Left ventricle myocardium superior (tissue), 1 donor: Measurements from ENCODE around the gene XG. TPM values are rescaled to one million over a fixed set of nuclear protein-coding genes. Genes with fewer than 3 reads are reported as not detected.
A peak's percentile ranks its signal among the peaks of the same experiment; 100 is the strongest.
"Not testable (repeated sequence)": the region's sequence is repeated elsewhere in the genome, so short reads cannot be mapped to it uniquely, and the experiment has no call there.

Experiments
- ATAC-seq: fragments of 200-7000 bp; cut with Tn5 transposase; one replicate; pipeline ENCODE4 v1.9.1; 2020; ENCODE audit warnings: mild to moderate bottlenecking, moderate library complexity
- DNase-seq: peaks from one replicate; pipeline ENCODE4 v3.0.0-alpha.2; 2020
- intact Hi-C: fragments of 100-400 bp; cut with micrococcal nuclease; formaldehyde crosslinking; loops from one replicate; pipeline ENCODE4 v1.11.0; 2022
- total RNA-seq: library from RNA; stranded (reverse); fragmentation: NEBNext Ultra II Directional; extraction: Animal tissue kit (Norgen Biotek cat#: 25700); gene quantifications from one replicate; pipeline ENCODE4 v1.2.1, GENCODE V29; 2021
- donor health status: DM: no; HTN: yes; CAD: no; lungs with severe emphysema.

XG gene
- total RNA-seq, 1 donor from 2014 or later = 0.32 TPM

GRCh38 chrX:2804106-2804843 lies 52.4 kb downstream of the XG start:
- DNase-seq, intact Hi-C loops: not testable (repeated sequence)
- peak; percentile 36 for ATAC-seq

GRCh38 chrX:2804858-2805257 lies 53.0 kb downstream of the XG start:
- ATAC-seq = peak; percentile 89
- DNase-seq = peak; percentile 48
- intact Hi-C loops = not testable (repeated sequence)

- no peak for ATAC-seq
- DNase-seq = no peak
- intact Hi-C loops = loop anchor here (10.0 kb wide), 1 partner anchor 166 kb away; no protein-coding TSS in a partner anchor
Measured at GRCh38 chrX:2811271-2811670, 59.4 kb downstream of the XG start.

- not testable (repeated sequence) for DNase-seq
- peak; percentile 54 for ATAC-seq
- intact Hi-C loops = loop anchor here (10.0 kb wide), 1 partner anchor 168 kb away; no protein-coding TSS in a partner anchor
Measured at GRCh38 chrX:2812161-2812907, 60.5 kb downstream of the XG start.

GRCh38 chrX:2817036-2817435 lies 65.2 kb downstream of the XG start:
- intact Hi-C loops = loop anchor here (10.0 kb wide), 1 partner anchor 172 kb away; no protein-coding TSS in a partner anchor
- no peak for ATAC-seq
- no peak for DNase-seq

GRCh38 chrX:2819345-2820135 lies 67.7 kb downstream of the XG start:
- intact Hi-C loops = loop anchor here (10.0 kb wide), 1 partner anchor 175 kb away; no protein-coding TSS in a partner anchor
- DNase-seq (no peak), ATAC-seq (no peak)

DNA sequence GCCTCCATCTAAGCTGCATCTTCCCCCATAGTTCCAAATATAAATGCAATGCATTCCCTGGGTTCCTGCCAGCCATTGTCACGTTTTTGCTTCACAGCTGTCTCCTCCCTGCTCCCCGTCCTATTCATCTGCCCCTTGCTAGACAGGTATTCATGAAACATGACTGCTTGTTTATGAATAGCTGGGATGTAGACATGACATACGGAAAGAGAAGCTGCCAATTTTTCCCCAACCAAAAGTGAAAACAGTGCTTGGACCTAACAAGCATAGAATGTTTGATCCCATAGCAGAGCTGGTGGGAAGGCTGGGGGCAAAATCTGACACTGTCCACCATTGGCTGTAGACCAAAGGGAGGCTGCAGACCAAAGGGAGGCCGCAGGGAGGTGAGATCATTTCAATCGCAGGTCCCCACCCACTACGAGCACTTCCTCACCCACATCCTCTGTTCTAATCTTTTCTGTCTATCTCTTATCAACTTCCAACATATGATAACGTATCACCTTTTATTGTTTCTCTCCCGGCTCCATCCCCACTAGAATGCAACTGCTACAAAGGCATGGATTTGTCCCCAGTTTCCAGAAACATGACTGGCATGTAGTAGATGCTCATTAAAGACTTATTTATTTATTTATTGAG lies 68.4 kb downstream of the XG start:
- no peak for DNase-seq
- intact Hi-C loops = no loop called here
- no peak for ATAC-seq

- intact Hi-C loops = no loop called here
- DNase-seq = no peak
- no peak for ATAC-seq
Measured at GRCh38 chrX:2823795-2824386, 72.1 kb downstream of the XG start.

DNA sequence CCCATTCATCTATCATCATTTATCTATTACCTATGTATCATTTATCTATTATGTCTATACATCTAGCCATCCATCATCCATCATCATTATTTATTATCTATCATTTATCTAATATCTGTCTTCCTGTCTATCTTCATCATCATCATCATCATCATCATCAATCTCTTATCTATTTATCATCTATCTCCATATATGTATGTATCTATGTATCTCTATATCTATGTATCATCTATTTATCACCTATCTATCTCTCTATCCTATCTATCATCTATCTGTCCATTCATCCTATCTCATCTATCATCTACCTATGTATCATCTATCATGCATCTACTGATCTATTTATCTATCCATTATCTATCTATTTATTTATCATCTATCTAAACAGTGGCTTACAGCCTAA lies 73.0 kb downstream of the XG start:
- intact Hi-C loops = no loop called here
- DNase-seq (no peak), ATAC-seq (no peak)

DNA sequence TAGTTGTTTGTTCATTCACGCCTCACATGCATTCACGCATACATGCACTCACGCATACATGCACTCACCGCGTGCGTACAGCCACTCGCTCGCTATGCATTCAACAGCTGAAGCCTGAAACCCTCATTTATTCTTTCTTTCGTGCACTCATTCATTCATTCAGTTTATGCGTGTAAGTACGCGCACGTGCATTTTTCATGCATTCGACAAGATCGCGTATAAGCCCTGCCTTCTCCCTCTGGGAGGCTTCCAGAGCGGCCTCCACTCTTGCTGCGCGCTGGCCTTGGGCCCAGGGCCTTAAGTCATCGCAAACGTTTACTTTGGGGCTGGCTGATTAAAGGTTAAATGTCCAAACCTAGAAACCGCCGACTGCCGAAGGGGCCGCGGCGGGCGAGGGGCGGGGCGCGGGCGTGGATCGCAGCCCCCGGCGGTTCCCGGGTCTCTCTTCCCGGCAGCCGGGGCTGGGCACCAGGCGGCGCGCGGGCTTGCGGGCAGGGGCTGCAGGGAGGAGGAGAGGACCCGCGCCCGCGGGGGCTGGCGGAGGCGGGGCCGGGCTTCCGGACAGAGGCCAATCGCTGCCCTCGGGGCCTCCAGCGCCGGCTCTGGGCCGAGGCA lies 76.6 kb downstream of the XG start, which contains the start of gene GYG2:
Gene GYG2 (plus strand): TSS at position 587 of the 615 bp plus-strand sequence. CDS start 1,259 bp downstream, outside the sequence.
- ATAC-seq (peak; percentile 30), DNase-seq (no peak)
- intact Hi-C loops = no loop called here

DNA sequence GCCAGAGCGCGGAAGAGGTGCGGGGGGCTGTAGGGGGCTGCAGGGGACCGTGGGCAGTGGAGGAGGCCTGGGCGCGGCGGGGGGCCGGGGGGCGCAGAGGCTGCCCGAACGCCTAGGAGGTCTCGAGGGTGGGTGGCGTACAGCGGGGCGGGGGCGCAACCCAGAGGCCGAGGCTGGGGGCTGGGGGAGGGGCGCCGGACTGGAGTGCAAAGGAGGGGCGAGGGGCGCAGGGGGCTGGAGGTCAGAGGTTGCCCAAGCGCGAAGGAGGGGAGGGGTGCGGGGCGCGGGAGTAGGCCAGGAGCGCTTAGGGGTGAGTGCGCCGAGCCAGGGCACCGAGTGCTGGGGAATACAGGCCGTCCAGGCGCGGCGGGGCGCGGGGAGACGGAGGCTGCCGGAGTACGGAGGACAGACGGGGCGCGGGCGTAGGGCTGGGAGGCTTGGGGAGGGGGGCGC lies 77.1 kb downstream of the XG start:
- ATAC-seq (no peak), DNase-seq (no peak)
- intact Hi-C loops = no loop called here

- ATAC-seq = no peak
- DNase-seq = no peak
- intact Hi-C loops = no loop called here
Measured at GRCh38 chrX:2829469-2830246, 77.8 kb downstream of the XG start.

- intact Hi-C loops = no loop called here
- ATAC-seq (no peak), DNase-seq (no peak)
Measured at GRCh38 chrX:2831471-2832228, 79.8 kb downstream of the XG start.

DNA sequence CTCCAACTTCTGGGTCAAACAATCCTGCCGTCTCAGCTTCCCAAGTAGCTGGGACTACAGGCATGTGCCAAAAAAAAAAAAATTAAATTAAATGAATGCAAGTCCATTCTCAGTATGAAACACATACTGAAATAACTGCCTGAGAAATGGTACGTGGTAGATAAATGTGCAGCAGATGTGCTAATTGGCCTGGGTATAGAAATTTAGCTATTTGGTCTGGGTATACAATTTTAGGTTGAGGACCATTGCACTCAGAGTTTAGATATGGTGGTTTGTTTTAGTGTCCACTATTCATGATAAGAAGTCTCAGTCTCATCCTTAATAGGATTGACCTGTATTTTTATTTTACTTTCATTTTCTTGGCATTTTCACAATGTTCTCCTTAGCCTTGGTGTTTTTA lies 86.1 kb downstream of the XG start:
- ATAC-seq = no peak
- intact Hi-C loops = no loop called here

GRCh38 chrX:2840961-2841360 lies 89.1 kb downstream of the XG start:
- DNase-seq (no peak), ATAC-seq (no peak)
- intact Hi-C loops = no loop called here

More for the DNA sequence above, 86.1 kb downstream of the XG start:
- DNase-seq = no peak

GRCh38 chrX:2841537-2841936 lies 89.7 kb downstream of the XG start:
- ATAC-seq (no peak), DNase-seq (no peak)
- intact Hi-C loops = no loop called here

DNA sequence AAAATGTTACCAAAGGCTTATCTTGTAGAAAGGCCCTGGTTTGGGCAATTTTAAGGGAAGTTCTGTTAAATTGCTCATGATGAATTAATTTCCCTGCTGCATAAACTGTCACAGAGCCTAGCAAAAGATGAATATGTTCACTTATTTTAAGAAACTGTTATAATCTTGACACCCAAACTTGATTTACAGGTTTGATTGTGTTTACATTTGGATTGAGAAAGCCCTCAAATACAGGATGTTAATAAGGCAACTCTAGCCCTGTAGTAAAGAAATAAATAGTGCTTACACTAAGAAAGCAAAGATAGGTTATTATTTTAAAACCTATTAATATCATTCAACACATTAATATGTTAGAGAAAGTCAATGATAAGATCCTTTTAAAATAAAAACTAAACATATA lies 95.2 kb downstream of the XG start:
- intact Hi-C loops = no loop called here
- DNase-seq (no peak), ATAC-seq (no peak)
